HepG2 (cell line): ENCODE results near the gene TNFAIP2. TPM values are rescaled to one million over a fixed set of nuclear protein-coding genes. Genes with fewer than 3 reads are reported as not detected.

Source experiments
- AKAP8 ChIP-seq: sonication (generic); formaldehyde crosslinking; IDR thresholded peaks from 2 replicates; pipeline ENCODE4 v1.5.1; 2020; ENCODE audit warnings: mild to moderate bottlenecking, missing genetic modification reagents
- CENPBD1 ChIP-seq: sonication (generic); formaldehyde crosslinking; IDR thresholded peaks from 2 replicates; pipeline ENCODE4 v1.8.0; 2022; ENCODE audit warnings: missing genetic modification reagents, low read depth, mild to moderate bottlenecking, borderline replicate concordance
- CHD2 ChIP-seq: IDR thresholded peaks from 2 replicates; pipeline ENCODE4 v1.6.1; 2011; ENCODE audit warnings: low read depth, low read length, improper control_type of control experiment
- FOXA1 ChIP-seq, 2 experiments: fragments of 450-650 bp in 1 of 2; sonication (generic) in 1 of 2; formaldehyde crosslinking in 1 of 2; IDR thresholded peaks; 2 replicates each; pipeline versions ENCODE4 v1.4.0 to v1.6.1; 2016 to 2020; ENCODE audit warnings: missing genetic modification reagents in 1 of 2
- FOXJ3 ChIP-seq: sonication (generic); formaldehyde crosslinking; IDR thresholded peaks from 2 replicates; pipeline ENCODE4 v1.4.0; 2020; ENCODE audit warnings: missing genetic modification reagents, mild to moderate bottlenecking, borderline replicate concordance
- HDAC1 ChIP-seq: sonication (generic); formaldehyde crosslinking; IDR thresholded peaks from 2 replicates; pipeline ENCODE4 v1.5.1; 2020; ENCODE audit warnings: mild to moderate bottlenecking, missing genetic modification reagents
- MAFF ChIP-seq: IDR thresholded peaks from 2 replicates; pipeline ENCODE4 v1.6.1; 2011; ENCODE audit warnings: low read depth, low read length, improper control_type of control experiment
- MAX ChIP-seq: IDR thresholded peaks from 2 replicates; pipeline ENCODE4 v1.6.1; 2012; ENCODE audit warnings: inconsistent platforms
- MED1 ChIP-seq: sonication (generic); formaldehyde crosslinking; IDR thresholded peaks from 2 replicates; pipeline ENCODE4 v1.4.0; 2020; ENCODE audit warnings: missing genetic modification reagents
- NFKBIZ ChIP-seq: IDR thresholded peaks from 2 replicates; pipeline ENCODE4 v1.6.1; 2018; ENCODE audit warnings: missing genetic modification reagents, missing compliant biosample characterization
- PAX8 ChIP-seq: sonication (generic); formaldehyde crosslinking; IDR thresholded peaks from 2 replicates; pipeline ENCODE4 v1.8.0; 2022; ENCODE audit warnings: mild to moderate bottlenecking, missing genetic modification reagents, borderline replicate concordance
- PHF8 ChIP-seq: sonication (generic); formaldehyde crosslinking; IDR thresholded peaks from 2 replicates; pipeline ENCODE4 v1.5.0; 2020; ENCODE audit warnings: missing genetic modification reagents
- POLR2AphosphoS5 ChIP-seq: IDR thresholded peaks from 2 replicates; pipeline ENCODE4 v1.6.1; 2012; ENCODE audit warnings: low read depth, low read length
- PRMT3 ChIP-seq: sonication (generic); formaldehyde crosslinking; IDR thresholded peaks from 2 replicates; pipeline ENCODE4 v1.8.1; 2022; ENCODE audit warnings: low read depth, mild to moderate bottlenecking, moderate library complexity, missing genetic modification reagents, borderline replicate concordance
- REL ChIP-seq: sonication (generic); formaldehyde crosslinking; conservative IDR thresholded peaks from 2 replicates; pipeline ENCODE4 v1.8.0; 2022; ENCODE audit warnings: mild to moderate bottlenecking, missing genetic modification reagents, moderate library complexity
- RFX3 ChIP-seq: IDR thresholded peaks from 2 replicates; pipeline ENCODE4 v1.6.1; 2016; ENCODE audit warnings: missing biosample characterization, missing genetic modification reagents
- RORA ChIP-seq: sonication (generic); formaldehyde crosslinking; IDR thresholded peaks from 2 replicates; pipeline ENCODE4 v1.5.0; 2020; ENCODE audit warnings: mild to moderate bottlenecking, missing genetic modification reagents, moderate library complexity
- TCF7 ChIP-seq: sonication (generic); IDR thresholded peaks from 2 replicates; pipeline ENCODE4 v1.6.1; 2016; ENCODE audit warnings: antibody characterized with exemption, low read depth
- TMF1 ChIP-seq: sonication (generic); formaldehyde crosslinking; IDR thresholded peaks from 2 replicates; pipeline ENCODE4 v1.8.1; 2022; ENCODE audit warnings: low read depth, missing genetic modification reagents
- ZFP1 ChIP-seq: IDR thresholded peaks from 2 replicates; pipeline ENCODE4 v1.6.1; 2016
- ZNF20 ChIP-seq: sonication (generic); formaldehyde crosslinking; IDR thresholded peaks from 2 replicates; pipeline ENCODE4 v1.4.0; 2020; ENCODE audit warnings: mild to moderate bottlenecking, moderate library complexity, missing genetic modification reagents
- ZNF468 ChIP-seq: sonication (generic); formaldehyde crosslinking; IDR thresholded peaks from 2 replicates; pipeline ENCODE4 v1.8.0; 2022; ENCODE audit warnings: mild to moderate bottlenecking, moderate library complexity, missing genetic modification reagents
- ZNF512B ChIP-seq: sonication (generic); formaldehyde crosslinking; IDR thresholded peaks from 2 replicates; pipeline ENCODE4 v1.5.1; 2020; ENCODE audit warnings: missing genetic modification reagents, mild to moderate bottlenecking, borderline replicate concordance
- ZNF558 ChIP-seq: sonication (generic); formaldehyde crosslinking; IDR thresholded peaks from 2 replicates; pipeline ENCODE4 v1.9.0; 2022; ENCODE audit warnings: mild to moderate bottlenecking, missing genetic modification reagents, borderline replicate concordance
- ZNF607 ChIP-seq: sonication (generic); formaldehyde crosslinking; IDR thresholded peaks from 2 replicates; pipeline ENCODE4 v1.5.1; 2020; ENCODE audit warnings: missing genetic modification reagents, mild to moderate bottlenecking, borderline replicate concordance
- ZNF670 ChIP-seq: sonication (generic); formaldehyde crosslinking; IDR thresholded peaks from 2 replicates; pipeline ENCODE4 v1.8.0; 2022; ENCODE audit warnings: mild to moderate bottlenecking, missing genetic modification reagents, borderline replicate concordance
- ZNF766 ChIP-seq: sonication (generic); formaldehyde crosslinking; IDR thresholded peaks from 2 replicates; pipeline ENCODE4 v1.5.0; 2020; ENCODE audit warnings: missing genetic modification reagents, borderline replicate concordance
- ZSCAN31 ChIP-seq: sonication (generic); formaldehyde crosslinking; IDR thresholded peaks from 2 replicates; pipeline ENCODE4 v1.5.0; 2020; ENCODE audit warnings: low read depth, mild to moderate bottlenecking, missing genetic modification reagents
- polyA plus RNA-seq, 8 experiments: library from polyadenylated mRNA; depleted of rRNA in 3 of 8; stranded (reverse) in 7 of 8; unstranded in 1 of 8; fragments of >200 nt; fragmentation: Illumina TruSeq in 4 of 8; extraction: Trizol in 4 of 8; gene quantifications; 2 replicates each; pipeline versions ENCODE4 v1.2.1 to v1.2.3, GENCODE V29; 2011 to 2016; ENCODE audit warnings: low read depth in 4 of 8, missing spikeins in 1 of 8, mixed read lengths in 1 of 8; ENCODE audit not compliant: insufficient read depth in 1 of 8
- total RNA-seq, 5 experiments: library from RNA; depleted of rRNA; stranded (reverse); fragments of >200 nt; fragmentation: Illumina TruSeq; extraction: Trizol; gene quantifications; 2 replicates each; pipeline ENCODE4 v1.2.3, GENCODE V29; 2016; ENCODE audit warnings: low read depth in 1 of 5

Gene TNFAIP2
- total and polyA plus RNA-seq, 2 of the 13 experiments (the other 11 are each of a cell fraction or from before 2014, with no cell fraction given) = 0.46 to 1.5 TPM

- peak; percentile 15; the same call in 1 of the 2 replicates for TF ChIP-seq ZSCAN31 (CRISPR knock-in tag)
- no peak for TF ChIP-seq ZFP1 (CRISPR knock-in tag)
- peak; percentile 77 for TF ChIP-seq MAX
- TF ChIP-seq REL (CRISPR knock-in tag) = no peak
- TF ChIP-seq ZNF607 (CRISPR knock-in tag) = no peak
- no peak for TF ChIP-seq CENPBD1 (CRISPR knock-in tag)
- TF ChIP-seq ZNF20 (CRISPR knock-in tag) = no peak
- no peak for TF ChIP-seq ZNF670
- no peak for TF ChIP-seq HDAC1 (CRISPR knock-in tag)
- TF ChIP-seq ZNF512B = no peak
- no peak for TF ChIP-seq RORA
- no peak for TF ChIP-seq NFKBIZ (CRISPR knock-in tag)
- no peak for TF ChIP-seq ZNF766
- TF ChIP-seq FOXJ3 (CRISPR knock-in tag) = no peak
- no peak for TF ChIP-seq CHD2
- no peak for TF ChIP-seq AKAP8 (CRISPR knock-in tag)
- no peak; the same call in 1 of the 2 replicates for TF ChIP-seq ZNF558 (CRISPR knock-in tag)
- TF ChIP-seq FOXA1 (IDR thresholded peaks at IDR 0.05) = no peak
- no peak for TF ChIP-seq FOXA1 (CRISPR knock-in tag; IDR thresholded peaks at IDR 0.05)
- TF ChIP-seq PHF8 (CRISPR knock-in tag) = no peak
- TF ChIP-seq MAFF = no peak
- no peak for TF ChIP-seq PRMT3
- no peak for TF ChIP-seq POLR2AphosphoS5
- no peak for TF ChIP-seq ZNF468 (CRISPR knock-in tag)
- TF ChIP-seq MED1 = no peak
- TF ChIP-seq RFX3 (CRISPR knock-in tag) = no peak
- no peak for TF ChIP-seq TMF1 (CRISPR knock-in tag)
- no peak for TF ChIP-seq PAX8
- no peak for TF ChIP-seq TCF7
Measured at GRCh38 chr14:103126873-103127304, 3.6 kb downstream of the TNFAIP2 start (continued).
